HFF-Myc (cell line): ENCODE results near the gene EPB41.
"Not testable (repeated sequence)": the region's sequence is repeated elsewhere in the genome, so short reads cannot be mapped to it uniquely, and the experiment has no call there.

Experiments
- DNase-seq: peaks from one replicate; pipeline ENCODE4 v3.0.0-alpha.2; 2011; ENCODE audit warnings: low read depth; ENCODE audit errors: extremely low read depth
- H3K4me3 ChIP-seq: replicated peaks from 2 replicates; pipeline ENCODE4 v1.5.1; 2011; ENCODE audit warnings: low read depth, mild to moderate bottlenecking, control low read depth, low read length
- CTCF ChIP-seq: IDR thresholded peaks from 2 replicates; pipeline ENCODE4 v1.5.1; 2012; ENCODE audit warnings: mild to moderate bottlenecking, low read depth, low read length, control low read depth; ENCODE audit errors: missing control alignments

Gene EPB41

GRCh38 chr1:29081201-29081600 lies 166.8 kb downstream of the EPB41 start:
- DNase-seq = no peak

GRCh38 chr1:29082519-29082918 lies 168.2 kb downstream of the EPB41 start:
- H3K4me3 ChIP-seq = no peak overlapping the region
- no peak for TF ChIP-seq CTCF
- DNase-seq = no peak

More at GRCh38 chr1:29081201-29081600, 166.8 kb downstream of the EPB41 start:
- H3K4me3 ChIP-seq = no peak overlapping the region
- TF ChIP-seq CTCF = no peak

DNA sequence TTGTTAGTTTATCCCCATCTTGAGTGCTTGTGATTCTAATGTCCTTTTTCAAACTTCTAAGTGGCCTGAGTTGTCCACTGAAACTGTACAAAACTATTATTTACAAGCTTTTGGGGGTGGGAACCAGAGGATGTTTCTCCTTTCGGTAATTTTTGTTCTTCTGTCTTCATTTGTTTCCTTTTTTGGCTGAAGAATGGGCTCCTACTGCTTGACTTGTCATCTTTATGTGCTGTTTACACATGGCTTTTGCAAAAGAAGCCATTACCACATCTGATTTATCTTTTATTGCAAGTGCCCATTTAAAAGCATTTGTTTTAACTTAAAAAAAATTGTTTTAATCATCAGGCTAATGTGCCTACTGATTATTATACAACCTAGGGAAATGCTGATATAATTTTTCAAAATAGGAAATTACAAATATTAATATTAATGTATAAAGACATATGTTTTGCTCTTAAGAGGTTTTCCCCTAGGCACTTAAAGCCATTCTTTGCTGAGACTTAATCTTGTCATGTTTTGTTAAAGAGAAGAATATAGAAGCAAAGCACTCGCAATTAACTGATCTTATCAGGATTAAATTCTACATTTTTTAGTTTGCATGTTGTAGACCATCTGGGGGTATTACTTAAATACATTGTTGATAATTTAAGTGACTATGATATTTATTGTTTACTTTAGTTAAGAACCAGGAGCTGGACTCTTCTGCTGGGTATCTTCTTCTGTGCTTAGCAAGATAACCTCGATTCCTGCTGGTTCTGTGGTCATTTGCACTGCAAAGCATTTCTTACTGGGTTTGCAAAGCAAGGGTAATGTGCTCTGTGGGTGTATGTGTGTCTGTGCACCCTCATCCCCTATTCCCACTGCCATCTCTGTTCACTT lies 169.2 kb downstream of the EPB41 start:
- no peak for DNase-seq
- TF ChIP-seq CTCF = no peak
- H3K4me3 ChIP-seq = no peak overlapping the region

GRCh38 chr1:29084196-29084521 lies 169.8 kb downstream of the EPB41 start:
- no peak overlapping the region for H3K4me3 ChIP-seq
- TF ChIP-seq CTCF = no peak
- no peak for DNase-seq

- no peak overlapping the region for H3K4me3 ChIP-seq
- no peak for DNase-seq
- TF ChIP-seq CTCF = no peak
Measured at GRCh38 chr1:29090937-29091618, 176.7 kb downstream of the EPB41 start.

GRCh38 chr1:29092704-29093103 lies 178.3 kb downstream of the EPB41 start:
- DNase-seq = not testable (repeated sequence)

GRCh38 chr1:29094433-29094832 lies 180.1 kb downstream of the EPB41 start:
- H3K4me3 ChIP-seq = no peak overlapping the region
- no peak for DNase-seq
- TF ChIP-seq CTCF = no peak

More at GRCh38 chr1:29092704-29093103, 178.3 kb downstream of the EPB41 start:
- H3K4me3 ChIP-seq = not testable (repeated sequence)
